ENCODE measurements around the gene PAOX.

PAOX gene

GRCh38 chr10:133349577-133350011 is 29.5 kb upstream of the PAOX start:
- DNase-seq (ENCODE audit: low read depth in 3 of 3) = no peak

- no peak for DNase-seq (ENCODE audit: low read depth in 3 of 3)
Measured at GRCh38 chr10:133350283-133350949, 28.6 kb upstream of the PAOX start.

GRCh38 chr10:133350950-133351329 is 28.1 kb upstream of the PAOX start:
- no peak for DNase-seq (ENCODE audit: low read depth in 3 of 3)

- no peak for DNase-seq (ENCODE audit: low read depth in 3 of 3)
Measured at GRCh38 chr10:133351408-133352318, 27.4 kb upstream of the PAOX start.

GRCh38 chr10:133353202-133353959 is 25.7 kb upstream of the PAOX start:
- DNase-seq (ENCODE audit: low read depth in 3 of 3) = no peak

- no peak for DNase-seq (ENCODE audit: low read depth in 3 of 3)
Measured at GRCh38 chr10:133353988-133354605, 25.0 kb upstream of the PAOX start.

GRCh38 chr10:133354672-133355240 is 24.3 kb upstream of the PAOX start:
- no peak for DNase-seq (ENCODE audit: low read depth in 3 of 3)

- no peak for DNase-seq (ENCODE audit: low read depth in 3 of 3)
Measured at GRCh38 chr10:133355266-133355665, 23.8 kb upstream of the PAOX start.

GRCh38 chr10:133355991-133356390 is 23.1 kb upstream of the PAOX start:
- DNase-seq (ENCODE audit: low read depth in 3 of 3) = no peak

- no peak for DNase-seq (ENCODE audit: low read depth in 3 of 3)
Measured at GRCh38 chr10:133356549-133357284, 22.3 kb upstream of the PAOX start.

GRCh38 chr10:133357285-133358161 is 21.5 kb upstream of the PAOX start, which contains the start of gene FUOM:
Gene FUOM, minus strand, starts transcription at chr10:133358019. Its CDS starts 12 bp downstream, at chr10:133358007.
- peak; percentile 52 to 65 (median 63) for DNase-seq (ENCODE audit: low read depth in 3 of 3)

GRCh38 chr10:133358162-133358924 is 20.7 kb upstream of the PAOX start:
- DNase-seq (ENCODE audit: low read depth in 3 of 3) = no peak

GRCh38 chr10:133358925-133359310 is 20.1 kb upstream of the PAOX start:
- no peak for DNase-seq (ENCODE audit: low read depth in 3 of 3)

- no peak for DNase-seq (ENCODE audit: low read depth in 3 of 3)
Measured at GRCh38 chr10:133359554-133359971, 19.5 kb upstream of the PAOX start.

GRCh38 chr10:133359972-133360610 is 19.0 kb upstream of the PAOX start:
- DNase-seq (ENCODE audit: low read depth in 3 of 3) = no peak

GRCh38 chr10:133361227-133361626 is 17.8 kb upstream of the PAOX start:
- no peak for DNase-seq (ENCODE audit: low read depth in 3 of 3)

- DNase-seq (ENCODE audit: low read depth in 3 of 3) = no peak
Measured at GRCh38 chr10:133361773-133362441, 17.2 kb upstream of the PAOX start.

GRCh38 chr10:133362846-133363245 is 16.2 kb upstream of the PAOX start:
- DNase-seq (ENCODE audit: low read depth in 3 of 3) = no peak

Data from stimulated activated CD4-positive, alpha-beta T cell treated with anti-CD3 and anti-CD28 coated beads, TNF-alpha, amount 100 ng/mL, for 4 hours (primary cell).